OCI-LY1 (cell line): ENCODE data around the gene ZNRD2.

Experiments used
- EZH2 ChIP-seq: fragments of 200-600 bp; sonication (generic), shearing (Covaris generic); IDR thresholded peaks from 2 replicates; pipeline ENCODE4 v1.8.0; 2017; ENCODE audit warnings: borderline replicate concordance, mixed run types, mild to moderate bottlenecking, antibody characterized with exemption, low read length, moderate library complexity, mixed read lengths
- TF ChIP-seq, protein P1 (sequence below): fragments of 200-600 bp; sonication (generic), shearing (Covaris generic); IDR thresholded peaks from 2 replicates; pipeline ENCODE4 v1.5.1; 2017; ENCODE audit warnings: mild to moderate bottlenecking, antibody characterized with exemption, low read length, moderate library complexity, mixed read lengths

DNA sequence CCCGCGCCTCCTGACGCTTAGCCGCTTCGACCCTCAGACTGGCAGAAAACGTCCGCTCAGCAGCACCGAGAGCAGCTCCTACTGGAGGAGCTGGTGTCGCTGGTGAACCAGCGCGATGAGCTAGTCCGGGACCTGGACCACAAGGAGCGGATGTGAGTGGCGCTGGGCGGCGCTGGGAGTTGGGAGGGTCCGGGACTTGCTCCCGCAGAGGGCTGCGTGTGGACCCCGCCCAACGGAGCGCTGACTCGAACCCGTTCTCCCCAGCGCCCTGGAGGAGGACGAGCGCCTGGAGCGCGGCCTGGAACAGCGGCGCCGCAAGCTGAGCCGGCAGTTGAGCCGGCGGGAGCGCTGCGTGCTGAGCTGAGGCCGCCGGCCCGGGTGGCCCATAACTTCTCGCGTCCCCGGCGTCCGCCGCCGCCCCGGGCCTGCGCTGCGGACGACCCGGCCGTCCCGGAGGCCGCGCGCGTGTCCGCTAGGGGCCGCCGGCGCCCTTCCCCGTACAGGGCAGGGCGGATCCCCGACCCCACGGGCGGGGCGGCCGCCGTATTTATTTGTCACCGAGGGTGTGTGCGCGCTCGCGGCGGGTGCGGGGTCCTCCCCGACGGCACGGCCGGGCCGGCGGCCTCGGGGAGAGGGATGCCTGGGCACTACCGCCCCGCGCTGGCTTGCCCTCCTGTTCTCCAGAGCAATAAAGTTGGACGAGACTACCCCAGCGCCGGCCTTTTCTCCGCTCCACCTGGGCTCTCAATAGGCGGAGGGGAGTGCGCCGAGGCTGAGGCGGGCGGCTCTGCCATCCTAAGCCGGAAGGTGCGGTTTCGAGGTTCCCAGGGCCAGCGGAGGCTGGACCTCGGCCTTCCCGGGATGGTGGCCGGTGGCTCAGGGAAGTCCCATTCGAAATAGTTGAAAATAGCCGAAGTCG, 21.9 kb downstream of the ZNRD2 start:
- TF ChIP-seq, protein P1, sequence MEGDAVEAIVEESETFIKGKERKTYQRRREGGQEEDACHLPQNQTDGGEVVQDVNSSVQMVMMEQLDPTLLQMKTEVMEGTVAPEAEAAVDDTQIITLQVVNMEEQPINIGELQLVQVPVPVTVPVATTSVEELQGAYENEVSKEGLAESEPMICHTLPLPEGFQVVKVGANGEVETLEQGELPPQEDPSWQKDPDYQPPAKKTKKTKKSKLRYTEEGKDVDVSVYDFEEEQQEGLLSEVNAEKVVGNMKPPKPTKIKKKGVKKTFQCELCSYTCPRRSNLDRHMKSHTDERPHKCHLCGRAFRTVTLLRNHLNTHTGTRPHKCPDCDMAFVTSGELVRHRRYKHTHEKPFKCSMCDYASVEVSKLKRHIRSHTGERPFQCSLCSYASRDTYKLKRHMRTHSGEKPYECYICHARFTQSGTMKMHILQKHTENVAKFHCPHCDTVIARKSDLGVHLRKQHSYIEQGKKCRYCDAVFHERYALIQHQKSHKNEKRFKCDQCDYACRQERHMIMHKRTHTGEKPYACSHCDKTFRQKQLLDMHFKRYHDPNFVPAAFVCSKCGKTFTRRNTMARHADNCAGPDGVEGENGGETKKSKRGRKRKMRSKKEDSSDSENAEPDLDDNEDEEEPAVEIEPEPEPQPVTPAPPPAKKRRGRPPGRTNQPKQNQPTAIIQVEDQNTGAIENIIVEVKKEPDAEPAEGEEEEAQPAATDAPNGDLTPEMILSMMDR, result no peak
- TF ChIP-seq EZH2, result no peak
